ACC112 (cell line): Measurements from ENCODE around the gene PYCR2.
A peak's percentile ranks its signal among the peaks of the same experiment; 100 is the strongest.

Experiments
- H2AFZ ChIP-seq: fragments of 200-600 bp; sonication (generic); one replicate; pipeline ENCODE4 v1.6.0; 2017; ENCODE audit warnings: antibody characterized with exemption, low read length; ENCODE audit not compliant: unreplicated experiment
- H3K27ac ChIP-seq: fragments of 200-600 bp; sonication (generic); 2 replicates; pipeline ENCODE4 v1.5.1; 2014; ENCODE audit warnings: low read depth, mild to moderate bottlenecking, antibody characterized with exemption, low read length, moderate library complexity
- H3K27me3 ChIP-seq: fragments of 200-600 bp; sonication (generic); 2 replicates; pipeline ENCODE4 v1.6.1; 2014; ENCODE audit warnings: mild to moderate bottlenecking, antibody characterized with exemption, low read length, moderate library complexity, mixed read lengths; ENCODE audit not compliant: insufficient read depth
- H3K36me3 ChIP-seq: fragments of 200-600 bp; sonication (generic); 2 replicates; pipeline ENCODE4 v1.6.1; 2016; ENCODE audit warnings: mild to moderate bottlenecking, antibody characterized with exemption, low read length, moderate library complexity, mixed read lengths; ENCODE audit not compliant: insufficient read depth
- H3K4me1 ChIP-seq: fragments of 200-600 bp; sonication (generic); one replicate; pipeline ENCODE4 v1.6.1; 2016; ENCODE audit warnings: low read length, mixed read lengths; ENCODE audit not compliant: insufficient read depth, unreplicated experiment, control insufficient read depth
- H3K4me3 ChIP-seq: fragments of 200-600 bp; sonication (generic); 2 replicates; pipeline ENCODE4 v1.5.1; 2014; ENCODE audit warnings: mild to moderate bottlenecking, low read depth, low read length
- H3K79me2 ChIP-seq: fragments of 200-600 bp; sonication (generic); one replicate; pipeline ENCODE4 v1.6.0; 2016; ENCODE audit warnings: low read length; ENCODE audit not compliant: control insufficient read depth, unreplicated experiment, insufficient read depth

PYCR2 gene

DNA sequence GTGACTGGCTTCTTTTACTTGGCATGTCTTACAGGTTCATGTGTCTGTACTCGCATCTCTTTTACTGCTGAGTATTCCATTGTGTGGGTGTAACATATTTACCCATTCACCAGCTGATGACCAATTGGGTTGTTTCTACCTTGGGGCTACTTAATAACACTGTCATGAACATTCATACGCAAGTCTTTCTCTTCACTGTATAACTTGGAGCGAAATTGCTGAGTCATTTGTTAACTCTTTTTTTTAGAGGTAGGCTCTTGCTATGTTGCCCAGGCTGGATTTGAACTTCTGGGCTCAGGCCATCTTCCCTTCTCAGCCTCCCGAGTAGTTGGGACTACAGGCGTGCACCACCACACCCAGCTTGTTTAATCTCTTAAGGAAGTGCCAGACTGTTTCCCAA lies 6.5 kb downstream of the PYCR2 start:
- H2AFZ ChIP-seq = no peak overlapping the region
- no peaks in the 10 kb centered on the region for H3K27me3 ChIP-seq
- H3K4me3 ChIP-seq = no peak overlapping the region
- peaks cover 11% of the 10 kb centered on the region for H3K79me2 ChIP-seq
- peaks cover 12% of the 10 kb centered on the region for H3K4me1 ChIP-seq
- H3K36me3 ChIP-seq = no peaks in the 10 kb centered on the region; the same call in 1 of the 2 replicates
- H3K27ac ChIP-seq = no peak overlapping the region

- Histone ChIP-seq H2AFZ (no peak overlapping the region), H3K36me3 (no peaks in the 10 kb centered on the region; the same call in 1 of the 2 replicates), H3K4me3 (no peak overlapping the region), H3K4me1 (peaks cover 11% of the 10 kb centered on the region), H3K27ac (no peak overlapping the region), H3K79me2 (peaks cover 7% of the 10 kb centered on the region), H3K27me3 (no peaks in the 10 kb centered on the region)
Observed at GRCh38 chr1:225917101-225917500, 6.9 kb downstream of the PYCR2 start.

DNA sequence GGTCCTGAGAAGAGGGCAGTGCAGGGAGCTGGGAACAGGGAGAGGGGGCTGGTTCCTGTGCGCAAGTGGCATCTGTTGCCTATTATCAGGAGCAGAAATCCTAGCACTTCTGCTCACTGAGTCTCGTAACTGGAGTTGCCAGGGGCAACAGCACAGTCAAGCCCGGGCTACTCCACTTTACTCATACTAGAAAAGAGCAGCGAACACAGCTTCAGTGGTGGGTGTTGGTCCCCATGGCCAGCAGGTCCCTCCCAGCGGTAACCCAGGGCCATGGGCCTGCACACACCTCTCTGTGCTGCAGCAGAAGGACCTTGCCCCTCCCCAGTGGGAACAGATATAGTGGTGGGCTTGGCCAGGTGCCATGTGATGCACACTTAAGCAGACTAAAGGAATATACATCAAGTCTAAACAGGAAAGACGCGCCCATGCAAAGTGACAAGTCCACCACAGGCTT lies 8.5 kb downstream of the PYCR2 start:
- Histone ChIP-seq H2AFZ (no peak overlapping the region), H3K27ac (no peak overlapping the region), H3K27me3 (no peaks in the 10 kb centered on the region), H3K36me3 (no peaks in the 10 kb centered on the region; the same call in 1 of the 2 replicates), H3K4me1 (peaks cover 11% of the 10 kb centered on the region), H3K79me2 (no peaks in the 10 kb centered on the region), H3K4me3 (no peak overlapping the region)

GRCh38 chr1:225914947-225915346 lies 9.1 kb downstream of the PYCR2 start:
- Histone ChIP-seq H2AFZ (no peak overlapping the region), H3K27me3 (no peaks in the 10 kb centered on the region), H3K27ac (no peak overlapping the region), H3K4me1 (peaks cover 9% of the 10 kb centered on the region), H3K36me3 (no peaks in the 10 kb centered on the region; the same call in 1 of the 2 replicates), H3K4me3 (no peak overlapping the region), H3K79me2 (no peaks in the 10 kb centered on the region)

DNA sequence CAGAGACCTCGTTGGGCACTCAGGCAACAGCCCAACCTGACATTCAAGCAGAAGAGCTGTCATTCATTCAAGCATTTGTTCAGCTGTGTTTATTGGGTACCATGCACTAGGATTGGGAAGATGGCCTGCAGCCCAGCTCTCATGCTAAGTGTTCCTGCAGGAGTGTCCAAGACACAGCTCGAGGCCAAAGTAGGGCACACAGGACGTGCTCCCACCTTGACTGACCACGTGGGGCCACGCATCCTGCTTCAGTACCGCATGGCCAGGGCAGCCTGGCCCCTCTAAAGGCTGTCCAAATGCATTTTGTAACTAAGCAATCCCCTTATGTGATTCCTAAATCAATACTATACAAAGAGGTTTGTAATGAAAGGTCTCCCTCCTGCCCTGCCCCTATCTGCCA lies 9.7 kb downstream of the PYCR2 start:
- no peaks in the 10 kb centered on the region for H3K79me2 ChIP-seq
- H3K4me1 ChIP-seq = peaks cover 4% of the 10 kb centered on the region
- H2AFZ ChIP-seq = no peak overlapping the region
- no peaks in the 10 kb centered on the region for H3K27me3 ChIP-seq
- no peak overlapping the region for H3K4me3 ChIP-seq
- no peaks in the 10 kb centered on the region; the same call in 1 of the 2 replicates for H3K36me3 ChIP-seq
- H3K27ac ChIP-seq = no peak overlapping the region

DNA sequence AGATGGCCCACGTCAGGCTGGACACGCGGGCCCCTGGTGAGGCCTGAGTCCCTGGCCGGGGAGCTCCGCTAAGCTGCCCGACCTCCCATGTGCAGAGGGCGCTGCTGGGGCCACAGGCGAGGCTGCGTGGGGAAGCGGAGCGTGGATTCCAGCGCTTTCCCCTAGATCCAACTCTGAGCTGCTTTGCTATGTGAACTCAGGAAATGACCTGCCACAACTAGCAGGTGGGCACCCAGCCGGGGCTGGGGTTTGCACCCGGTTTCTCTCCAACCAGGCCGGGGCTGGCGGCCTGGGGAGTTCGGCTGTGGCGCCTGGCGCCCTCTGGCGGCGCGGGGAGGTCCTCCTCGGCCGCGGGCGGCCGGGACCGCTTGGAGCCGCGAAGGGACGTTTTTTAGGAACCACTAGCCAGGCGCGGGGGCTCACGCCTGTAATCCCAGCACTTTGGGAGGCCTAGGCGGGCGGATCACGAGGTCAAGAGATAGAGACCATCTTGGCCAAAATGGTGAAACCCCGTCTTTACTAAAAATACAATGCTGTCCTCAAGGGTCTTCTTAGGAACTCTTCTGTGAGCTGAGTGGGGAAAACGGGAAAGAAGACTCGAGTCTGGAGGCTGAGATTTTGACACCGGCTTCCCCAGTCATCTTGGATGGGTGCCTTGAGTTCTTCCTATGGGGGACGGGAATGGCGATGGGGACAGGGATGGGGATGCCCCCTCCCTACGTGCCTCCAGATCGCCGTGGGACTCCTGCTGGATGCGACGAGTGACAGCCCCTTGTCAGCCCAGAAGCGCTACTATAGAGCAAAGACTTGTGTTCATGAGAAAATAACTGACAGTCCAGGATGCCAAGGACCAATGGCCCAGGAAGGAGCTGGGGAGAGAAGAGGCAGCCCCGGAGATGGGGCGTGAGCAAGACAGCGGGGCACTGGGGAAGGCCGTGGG lies 12.6 kb downstream of the PYCR2 start:
- Histone ChIP-seq H3K79me2 (no peaks in the 10 kb centered on the region), H3K4me1 (no peaks in the 10 kb centered on the region), H2AFZ (no peak overlapping the region), H3K4me3 (peak overlapping the region; percentile 38), H3K36me3 (no peaks in the 10 kb centered on the region), H3K27me3 (no peaks in the 10 kb centered on the region), H3K27ac (no peak overlapping the region)

GRCh38 chr1:225909477-225909876 lies 14.6 kb downstream of the PYCR2 start:
- Histone ChIP-seq H3K4me1 (no peaks in the 10 kb centered on the region), H2AFZ (no peak overlapping the region), H3K79me2 (no peaks in the 10 kb centered on the region), H3K27ac (no peak overlapping the region), H3K27me3 (no peaks in the 10 kb centered on the region), H3K4me3 (no peak overlapping the region), H3K36me3 (no peaks in the 10 kb centered on the region)

- Histone ChIP-seq H3K4me3 (no peak overlapping the region), H2AFZ (no peak overlapping the region), H3K36me3 (no peaks in the 10 kb centered on the region), H3K27me3 (no peaks in the 10 kb centered on the region), H3K27ac (no peak overlapping the region), H3K79me2 (no peaks in the 10 kb centered on the region), H3K4me1 (no peaks in the 10 kb centered on the region)
Observed at GRCh38 chr1:225908773-225909172, 15.3 kb downstream of the PYCR2 start.

DNA sequence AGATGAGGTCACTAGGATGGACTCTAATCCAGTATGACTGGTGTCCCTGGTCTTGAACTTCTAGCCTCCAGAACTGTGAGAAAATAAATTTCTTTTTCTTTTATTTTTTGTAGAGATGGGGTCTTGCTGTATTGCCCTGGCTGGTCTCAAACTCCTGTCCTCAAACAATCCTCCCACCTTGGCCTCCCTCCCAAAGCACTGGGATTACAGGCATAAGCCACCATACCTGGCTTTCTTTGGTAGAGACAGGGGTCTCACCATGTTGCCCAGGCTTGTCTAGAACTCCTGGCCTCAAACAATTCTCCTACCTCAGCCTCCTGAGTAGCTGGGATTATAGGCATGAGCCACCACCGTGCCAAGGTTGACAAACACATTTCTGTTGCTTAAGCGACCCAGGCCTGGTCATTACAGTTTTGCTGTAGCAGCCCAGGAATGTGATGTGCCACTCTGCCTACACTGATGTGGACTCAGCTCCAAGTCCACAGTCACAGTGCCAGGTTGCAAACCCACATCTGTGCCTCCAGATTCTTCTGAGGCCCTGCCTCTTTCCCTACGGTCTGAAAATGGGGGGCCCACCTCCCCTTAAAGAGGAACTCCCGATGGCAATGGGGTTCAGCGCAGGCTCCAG lies 15.9 kb downstream of the PYCR2 start:
- Histone ChIP-seq H3K4me1 (no peaks in the 10 kb centered on the region), H2AFZ (no peak overlapping the region), H3K36me3 (no peaks in the 10 kb centered on the region), H3K4me3 (no peak overlapping the region), H3K27me3 (no peaks in the 10 kb centered on the region), H3K27ac (no peak overlapping the region), H3K79me2 (no peaks in the 10 kb centered on the region)

DNA sequence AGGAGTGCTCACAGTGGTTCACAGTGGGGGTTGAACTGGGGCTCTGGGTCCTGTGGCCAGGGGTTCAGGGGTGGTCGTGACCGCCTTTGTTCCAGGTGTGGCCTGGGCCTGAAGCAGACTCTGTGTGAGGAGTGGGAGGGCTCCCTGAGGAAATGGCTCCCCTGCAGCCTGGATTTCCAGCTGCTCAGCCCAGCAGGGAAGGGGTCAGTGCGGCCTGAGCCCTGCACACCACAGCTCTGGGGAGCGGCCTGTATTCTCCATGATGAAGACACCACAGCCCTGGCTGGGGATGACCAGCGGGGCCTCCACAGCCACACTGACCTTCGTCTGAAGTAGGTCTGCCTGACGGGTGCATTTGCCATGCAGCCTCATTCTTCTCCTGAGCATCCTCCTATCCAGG lies 16.7 kb downstream of the PYCR2 start:
- Histone ChIP-seq H3K4me3 (no peak overlapping the region), H3K27ac (no peak overlapping the region), H3K27me3 (no peaks in the 10 kb centered on the region), H2AFZ (no peak overlapping the region), H3K79me2 (no peaks in the 10 kb centered on the region), H3K36me3 (no peaks in the 10 kb centered on the region), H3K4me1 (no peaks in the 10 kb centered on the region)

DNA sequence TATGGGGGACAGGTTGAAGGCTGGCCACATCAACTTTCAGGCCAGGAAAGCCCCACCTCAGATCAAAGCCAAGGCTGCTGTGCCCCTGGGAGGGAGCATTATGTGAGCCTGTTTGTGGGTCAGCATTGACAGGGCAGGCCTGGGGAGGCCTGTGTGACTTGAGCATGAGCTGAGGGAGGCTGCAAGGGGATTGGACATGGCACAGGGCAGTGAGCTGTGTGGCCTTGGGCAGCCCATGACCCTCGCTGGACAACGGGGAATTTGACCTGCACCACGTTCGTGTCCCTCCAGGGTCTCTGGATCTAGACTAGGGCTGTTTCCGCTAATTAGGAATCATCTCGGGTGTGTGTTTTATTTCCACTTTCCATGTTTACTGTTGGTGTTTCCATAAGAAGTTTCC lies 17.6 kb downstream of the PYCR2 start:
- Histone ChIP-seq H2AFZ (no peak overlapping the region), H3K27ac (no peak overlapping the region), H3K4me1 (no peaks in the 10 kb centered on the region)

More for the DNA sequence above, 17.6 kb downstream of the PYCR2 start:
- Histone ChIP-seq H3K79me2 (no peaks in the 10 kb centered on the region), H3K27me3 (no peaks in the 10 kb centered on the region), H3K4me3 (no peak overlapping the region), H3K36me3 (no peaks in the 10 kb centered on the region)
